GM23338 (cell line): ENCODE data around the gene NECTIN2.
"Not testable (repeated sequence)": the region's sequence is repeated elsewhere in the genome, so short reads cannot be mapped to it uniquely, and the experiment has no call there.

ENCODE experiments used
- CREB1 ChIP-seq: fragments of 250-450 bp; sonication (Bioruptor Pico); IDR thresholded peaks from 2 replicates; pipeline ENCODE4 v1.5.0; 2020; ENCODE audit warnings: low read depth, mild to moderate bottlenecking, moderate library complexity
- CTCF ChIP-seq, 2 experiments: fragments of 200-600 bp in 1 of 2; sonication (generic) in 1 of 2; conservative IDR thresholded peaks; 2 replicates each; pipeline versions ENCODE4 v1.5.1 to v1.6.1; 2016 to 2017; ENCODE audit warnings: antibody characterized with exemption in 2 of 2, low read depth in 2 of 2, mild to moderate bottlenecking in 2 of 2, moderate library complexity in 1 of 2
- ETS1 ChIP-seq: IDR thresholded peaks from 2 replicates; pipeline ENCODE4 v1.6.1; 2016; ENCODE audit warnings: antibody characterized with exemption
- EZH2 ChIP-seq: fragments of 200-600 bp; sonication (generic); IDR thresholded peaks from one replicate; pipeline ENCODE4 v1.8.0; 2017; ENCODE audit warnings: antibody characterized with exemption, mild to moderate bottlenecking, low read depth; ENCODE audit not compliant: unreplicated experiment
- EZH2phosphoT487 ChIP-seq: fragments of 200-600 bp; sonication (generic); IDR thresholded peaks from one replicate; pipeline ENCODE4 v1.8.1; 2018; ENCODE audit warnings: antibody characterized with exemption; ENCODE audit not compliant: unreplicated experiment
- JUNB ChIP-seq: IDR thresholded peaks from one replicate; pipeline ENCODE4 v1.6.1; 2016; ENCODE audit warnings: antibody characterized with exemption; ENCODE audit not compliant: unreplicated experiment
- NANOG ChIP-seq: IDR thresholded peaks from 2 replicates; pipeline ENCODE4 v1.6.1; 2016; ENCODE audit warnings: antibody characterized with exemption, borderline replicate concordance
- POLR2AphosphoS5 ChIP-seq: IDR thresholded peaks from 2 replicates; pipeline ENCODE4 v1.6.1; 2016; ENCODE audit warnings: antibody characterized with exemption, low read depth
- REST ChIP-seq: IDR thresholded peaks from one replicate; pipeline ENCODE4 v1.6.1; 2018; ENCODE audit warnings: antibody characterized with exemption; ENCODE audit not compliant: unreplicated experiment
- ZNF462 ChIP-seq: fragments of 250-450 bp; sonication (Bioruptor Pico); IDR thresholded peaks from 2 replicates; pipeline ENCODE4 v1.5.0; 2020; ENCODE audit warnings: mild to moderate bottlenecking, moderate library complexity

- TF ChIP-seq POLR2AphosphoS5; CTCF (conservative IDR thresholded peaks at IDR 0.05; ENCODE audit: low read depth in 2 of 2); EZH2; REST; EZH2phosphoT487; CREB1; ETS1; JUNB; NANOG; ZNF462: not testable (repeated sequence)
These were observed 42.2 kb downstream of the NECTIN2 start for GRCh38 chr19:44888335-44888734.
